H9 (cell line): ENCODE data around the gene MICU2. TPM values are rescaled to one million over a fixed set of nuclear protein-coding genes. Genes with fewer than 3 reads are reported as not detected.

ENCODE experiments used
- DNase-seq: peaks from one replicate; pipeline ENCODE4 v3.0.0-alpha.2; 2017
- H2AFZ ChIP-seq: one replicate; pipeline ENCODE4 v1.6.1; 2013; ENCODE audit warnings: mild to moderate bottlenecking, low read length, control low read depth, moderate library complexity
- H2AK5ac ChIP-seq: 2 replicates; pipeline ENCODE4 v1.6.1; 2013; ENCODE audit warnings: low read length, control low read depth, mixed read lengths; ENCODE audit not compliant: insufficient read length
- H2BK120ac ChIP-seq: one replicate; pipeline ENCODE4 v1.6.1; 2013; ENCODE audit warnings: low read depth, mild to moderate bottlenecking, low read length, control low read depth, inconsistent platforms; ENCODE audit not compliant: poor library complexity, severe bottlenecking
- H2BK12ac ChIP-seq: 2 replicates; pipeline ENCODE4 v1.6.1; 2013; ENCODE audit warnings: low read length, control low read depth, mixed read lengths, low read depth; ENCODE audit not compliant: insufficient read length
- H2BK15ac ChIP-seq: 2 replicates; pipeline ENCODE4 v1.6.1; 2013; ENCODE audit warnings: low read depth, low read length, control low read depth
- H2BK20ac ChIP-seq: one replicate; pipeline ENCODE4 v1.6.1; 2013; ENCODE audit warnings: low read depth, mild to moderate bottlenecking, low read length, control low read depth, inconsistent platforms; ENCODE audit not compliant: poor library complexity, severe bottlenecking
- H2BK5ac ChIP-seq: 2 replicates; pipeline ENCODE4 v1.6.1; 2013; ENCODE audit warnings: low read length, control low read depth, mixed read lengths; ENCODE audit not compliant: insufficient read length
- H3K14ac ChIP-seq: 2 replicates; pipeline ENCODE4 v1.6.1; 2013; ENCODE audit warnings: low read length, control low read depth; ENCODE audit not compliant: insufficient read depth
- H3K18ac ChIP-seq: 2 replicates; pipeline ENCODE4 v1.6.1; 2013; ENCODE audit warnings: low read depth, mild to moderate bottlenecking, mixed read lengths, low read length, control low read depth; ENCODE audit not compliant: insufficient read length
- H3K23ac ChIP-seq: 2 replicates; pipeline ENCODE4 v1.6.1; 2013; ENCODE audit warnings: low read length, control low read depth, mixed read lengths, low read depth; ENCODE audit not compliant: insufficient read length
- H3K23me2 ChIP-seq: 2 replicates; pipeline ENCODE4 v1.6.1; 2013; ENCODE audit warnings: low read depth, mild to moderate bottlenecking, mixed read lengths, low read length, control low read depth; ENCODE audit not compliant: insufficient read length, poor library complexity, severe bottlenecking
- H3K27ac ChIP-seq: 2 replicates; pipeline ENCODE4 v1.5.1; 2013; ENCODE audit warnings: low read length, control low read depth, mixed read lengths, low read depth; ENCODE audit not compliant: insufficient read length
- H3K27me3 ChIP-seq: 2 replicates; pipeline ENCODE4 v1.6.1; 2013; ENCODE audit warnings: low read length, control low read depth, inconsistent platforms; ENCODE audit not compliant: insufficient read depth
- H3K4ac ChIP-seq: 2 replicates; pipeline ENCODE4 v1.6.1; 2013; ENCODE audit warnings: low read depth, mild to moderate bottlenecking, control low read depth, inconsistent platforms, low read length, moderate library complexity
- H3K4me1 ChIP-seq: 2 replicates; pipeline ENCODE4 v1.6.1; 2013; ENCODE audit warnings: low read length, control low read depth, inconsistent platforms; ENCODE audit not compliant: insufficient read depth
- H3K4me2 ChIP-seq: 2 replicates; pipeline ENCODE4 v1.6.1; 2013; ENCODE audit warnings: low read length, control low read depth, mixed read lengths; ENCODE audit not compliant: insufficient read length, insufficient read depth
- H3K56ac ChIP-seq: 2 replicates; pipeline ENCODE4 v1.6.1; 2013; ENCODE audit warnings: low read depth, mild to moderate bottlenecking, mixed read lengths, low read length, control low read depth; ENCODE audit not compliant: insufficient read length
- H3K79me1 ChIP-seq: 2 replicates; pipeline ENCODE4 v1.6.1; 2013; ENCODE audit warnings: low read depth, mild to moderate bottlenecking, moderate library complexity, low read length, control low read depth, inconsistent platforms; ENCODE audit not compliant: insufficient read depth, poor library complexity, severe bottlenecking
- H3K79me2 ChIP-seq: 2 replicates; pipeline ENCODE4 v1.6.1; 2013; ENCODE audit warnings: low read length, control low read depth, inconsistent platforms; ENCODE audit not compliant: insufficient read depth
- H3K9ac ChIP-seq: 2 replicates; pipeline ENCODE4 v1.6.1; 2013; ENCODE audit warnings: low read length, control low read depth, mixed read lengths; ENCODE audit not compliant: insufficient read length; ENCODE audit errors: extremely low read depth
- H3K9me3 ChIP-seq: one replicate; pipeline ENCODE4 v1.6.1; 2013; ENCODE audit warnings: low read depth, low read length, inconsistent platforms; ENCODE audit not compliant: control insufficient read depth
- H3T11ph ChIP-seq: one replicate; pipeline ENCODE4 v1.6.1; 2013; ENCODE audit warnings: mild to moderate bottlenecking, low read length, control low read depth, inconsistent platforms
- H4K20me1 ChIP-seq: one replicate; pipeline ENCODE4 v1.6.1; 2013; ENCODE audit not compliant: control insufficient read depth, insufficient read length, insufficient read depth
- H4K5ac ChIP-seq: 2 replicates; pipeline ENCODE4 v1.6.1; 2013; ENCODE audit warnings: low read depth, mild to moderate bottlenecking, mixed read lengths, low read length, control low read depth; ENCODE audit not compliant: insufficient read length
- H4K8ac ChIP-seq: replicated peaks from 2 replicates; pipeline ENCODE4 v1.6.1; 2013; ENCODE audit warnings: low read length, control low read depth, mixed read lengths, low read depth; ENCODE audit not compliant: insufficient read length
- H4K91ac ChIP-seq: 2 replicates; pipeline ENCODE4 v1.6.1; 2013; ENCODE audit warnings: low read depth, mild to moderate bottlenecking, moderate library complexity, mixed read lengths, low read length, control low read depth; ENCODE audit not compliant: insufficient read length
- H3K27ac Mint-ChIP-seq, 3 experiments: 2 replicates in 2 of 3; 3 replicates in 1 of 3; pipeline ENCODE4 v1.8.0; 2020 to 2021; ENCODE audit warnings: mixed read lengths in 3 of 3, mild to moderate bottlenecking in 1 of 3, moderate library complexity in 1 of 3
- H3K27me3 Mint-ChIP-seq: 2 replicates; pipeline ENCODE4 v1.8.0; 2021; ENCODE audit warnings: low read depth, mild to moderate bottlenecking, moderate library complexity, mixed read lengths
- H3K36me3 Mint-ChIP-seq, 3 experiments: 2 replicates in 2 of 3; 3 replicates in 1 of 3; pipeline ENCODE4 v1.8.0; 2020 to 2021; ENCODE audit warnings: low read depth in 3 of 3, mixed read lengths in 3 of 3; ENCODE audit not compliant: insufficient read depth in 1 of 3
- H3K4me1 Mint-ChIP-seq, 2 experiments: 2 replicates each; pipeline ENCODE4 v1.8.0; 2020; ENCODE audit warnings: mixed read lengths in 2 of 2
- H3K4me3 Mint-ChIP-seq, 2 experiments: 2 replicates in 1 of 2; 3 replicates in 1 of 2; pipeline ENCODE4 v1.8.0; 2020 to 2021; ENCODE audit warnings: mild to moderate bottlenecking in 2 of 2, mixed read lengths in 2 of 2, moderate library complexity in 1 of 2
- H3K9me3 Mint-ChIP-seq, 2 experiments: 2 replicates in 1 of 2; 3 replicates in 1 of 2; pipeline ENCODE4 v1.8.0; 2020; ENCODE audit warnings: mild to moderate bottlenecking in 2 of 2, mixed read lengths in 2 of 2, moderate library complexity in 1 of 2
- WGBS: extraction: QIAGEN DNeasy Blood & Tissue Kit; methylation state at CpG from one replicate; pipeline ENCODE4 v1.1.7; 2013; ENCODE audit warnings: missing lambda C conversion rate, low lambda C conversion rate, mixed read lengths; ENCODE audit not compliant: insufficient read length; ENCODE audit errors: extremely low coverage; 5-methylcytosine and 5-hydroxymethylcytosine counted together
- total RNA-seq: library from RNA; stranded (reverse); gene quantifications from 2 replicates; pipeline ENCODE4 v1.2.1, GENCODE V29; 2021
- TF ChIP-seq, protein P1 (sequence below): fragments of 200-600 bp; sonication (generic); conservative IDR thresholded peaks from 3 replicates; pipeline ENCODE4 v1.8.0; 2021; ENCODE audit warnings: antibody characterized with exemption, mild to moderate bottlenecking

Gene MICU2
- total RNA-seq, 1 experiment from 2014 or later = 38.4 TPM

DNA sequence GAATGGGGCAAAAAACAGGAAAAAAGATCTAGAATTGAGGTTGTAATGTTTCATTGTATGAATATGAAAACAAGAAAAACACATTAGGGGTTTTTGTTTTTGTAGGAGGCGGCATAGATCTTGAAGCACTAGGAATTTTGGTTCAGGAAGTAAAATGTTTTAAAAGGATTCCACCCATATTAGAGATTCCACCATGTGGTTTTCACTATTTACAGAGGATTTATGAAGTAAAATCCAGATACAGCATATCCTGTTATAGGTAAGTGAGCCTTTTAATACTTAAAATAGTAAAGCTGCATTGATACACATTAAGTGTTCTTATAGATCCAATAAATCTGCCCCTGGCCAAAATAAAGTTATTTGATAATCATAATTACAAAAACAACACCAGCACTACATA is 61.4 kb downstream of the MICU2 start:
- Histone ChIP-seq H3K23me2 (no peaks in the 10 kb centered on the region), H3K14ac (no peak overlapping the region), H4K8ac (no peak overlapping the region), H3K27me3 (no peaks in the 10 kb centered on the region), H4K20me1 (no peaks in the 10 kb centered on the region), H3K4me1 (no peaks in the 10 kb centered on the region), H3K27ac (no peak overlapping the region), H3K4me2 (no peak overlapping the region), H2AFZ (no peak overlapping the region), H3K56ac (no peak overlapping the region), H3T11ph (no peak overlapping the region), H4K5ac (no peak overlapping the region), H2AK5ac (no peak overlapping the region), H3K18ac (no peak overlapping the region), H2BK20ac (no peak overlapping the region), H2BK5ac (no peak overlapping the region), H3K9me3 (no peaks in the 10 kb centered on the region), H4K91ac (no peak overlapping the region), H3K79me2 (no peaks in the 10 kb centered on the region), H3K23ac (no peak overlapping the region), H2BK15ac (no peak overlapping the region), H2BK120ac (no peak overlapping the region), H2BK12ac (no peak overlapping the region), H3K9ac (no peak overlapping the region), H3K4ac (no peak overlapping the region), H3K79me1 (no peaks in the 10 kb centered on the region)
- no peak for DNase-seq
- peaks cover 10 to 27% (median 13%) of the 10 kb centered on the region in 3 experiments; a peak in 6 of 7 replicates for H3K36me3 Mint-ChIP-seq
- H3K27ac Mint-ChIP-seq = no peak overlapping the region
- peaks cover 9% of the 10 kb centered on the region in 2 experiments for H3K4me1 Mint-ChIP-seq
- TF ChIP-seq, protein P1, sequence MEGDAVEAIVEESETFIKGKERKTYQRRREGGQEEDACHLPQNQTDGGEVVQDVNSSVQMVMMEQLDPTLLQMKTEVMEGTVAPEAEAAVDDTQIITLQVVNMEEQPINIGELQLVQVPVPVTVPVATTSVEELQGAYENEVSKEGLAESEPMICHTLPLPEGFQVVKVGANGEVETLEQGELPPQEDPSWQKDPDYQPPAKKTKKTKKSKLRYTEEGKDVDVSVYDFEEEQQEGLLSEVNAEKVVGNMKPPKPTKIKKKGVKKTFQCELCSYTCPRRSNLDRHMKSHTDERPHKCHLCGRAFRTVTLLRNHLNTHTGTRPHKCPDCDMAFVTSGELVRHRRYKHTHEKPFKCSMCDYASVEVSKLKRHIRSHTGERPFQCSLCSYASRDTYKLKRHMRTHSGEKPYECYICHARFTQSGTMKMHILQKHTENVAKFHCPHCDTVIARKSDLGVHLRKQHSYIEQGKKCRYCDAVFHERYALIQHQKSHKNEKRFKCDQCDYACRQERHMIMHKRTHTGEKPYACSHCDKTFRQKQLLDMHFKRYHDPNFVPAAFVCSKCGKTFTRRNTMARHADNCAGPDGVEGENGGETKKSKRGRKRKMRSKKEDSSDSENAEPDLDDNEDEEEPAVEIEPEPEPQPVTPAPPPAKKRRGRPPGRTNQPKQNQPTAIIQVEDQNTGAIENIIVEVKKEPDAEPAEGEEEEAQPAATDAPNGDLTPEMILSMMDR = no peak
- no CpG with 5 or more reads among the region's 1 CpG for WGBS
- H3K9me3 Mint-ChIP-seq = peaks cover 0 to 3% of the 10 kb centered on the region in 2 experiments; a peak in 1 of 5 replicates
- no peak overlapping the region for H3K4me3 Mint-ChIP-seq
- H3K27me3 Mint-ChIP-seq = no peaks in the 10 kb centered on the region
